A204.1 (cell line): ENCODE data around the gene SULT2B1.
"Not testable (repeated sequence)": the region's sequence is repeated elsewhere in the genome, so short reads cannot be mapped to it uniquely, and the experiment has no call there.

Experiments used
- FAIRE-seq: peaks from 2 replicates; lab custom pipeline; 2012; peaks lifted over from hg19 to GRCh38; lab: Jason Lieb, UNC

The SULT2B1 gene

DNA sequence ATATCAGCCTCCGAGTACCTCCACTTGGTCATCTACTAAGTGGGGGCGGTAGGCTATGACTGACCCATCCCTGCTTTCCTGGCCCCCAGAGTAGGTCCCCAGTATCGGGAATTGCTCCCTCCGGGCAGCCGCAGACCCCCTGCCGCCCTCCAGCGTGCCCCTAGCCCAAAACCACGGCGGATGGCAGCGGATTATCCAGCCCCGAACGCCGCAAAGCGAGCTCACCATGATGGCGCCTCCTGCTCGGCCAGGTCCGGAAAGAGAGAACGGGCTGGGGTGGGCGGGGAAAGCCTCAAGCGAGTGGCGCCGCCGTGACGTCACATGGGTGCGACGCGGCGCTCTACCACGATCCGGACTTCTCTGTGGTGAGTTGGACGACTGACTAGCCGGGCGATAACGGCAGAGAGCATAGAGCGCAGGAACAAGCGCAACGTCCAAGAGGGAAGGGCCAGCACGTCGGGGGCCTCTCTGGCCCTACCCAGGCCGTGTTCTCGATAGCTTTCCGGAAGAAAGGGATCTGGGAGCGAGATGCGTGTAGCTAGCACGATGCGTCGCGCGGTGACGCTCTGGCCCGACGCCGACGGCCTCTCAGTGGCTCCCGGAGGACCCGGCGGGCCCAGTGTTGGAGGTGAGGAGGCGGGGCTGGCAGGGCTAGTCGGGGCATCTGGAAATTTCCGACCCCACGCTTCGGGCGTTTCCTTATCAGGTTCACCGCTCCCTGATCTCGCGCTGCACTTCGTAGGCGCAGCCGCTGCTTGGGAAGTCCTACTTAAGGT is 67.1 kb downstream of the SULT2B1 start, which contains the start of the genes RPL18 and SPHK2:
Gene RPL18 (minus strand): TSS at position 263 of the 776 bp plus-strand sequence. CDS start 35 bp downstream, at position 228.
Gene SPHK2 (plus strand): TSS at position 591 of the 776 bp plus-strand sequence. CDS start 1,009 bp downstream, outside the sequence.
- FAIRE-seq, result peak; percentile 96

DNA sequence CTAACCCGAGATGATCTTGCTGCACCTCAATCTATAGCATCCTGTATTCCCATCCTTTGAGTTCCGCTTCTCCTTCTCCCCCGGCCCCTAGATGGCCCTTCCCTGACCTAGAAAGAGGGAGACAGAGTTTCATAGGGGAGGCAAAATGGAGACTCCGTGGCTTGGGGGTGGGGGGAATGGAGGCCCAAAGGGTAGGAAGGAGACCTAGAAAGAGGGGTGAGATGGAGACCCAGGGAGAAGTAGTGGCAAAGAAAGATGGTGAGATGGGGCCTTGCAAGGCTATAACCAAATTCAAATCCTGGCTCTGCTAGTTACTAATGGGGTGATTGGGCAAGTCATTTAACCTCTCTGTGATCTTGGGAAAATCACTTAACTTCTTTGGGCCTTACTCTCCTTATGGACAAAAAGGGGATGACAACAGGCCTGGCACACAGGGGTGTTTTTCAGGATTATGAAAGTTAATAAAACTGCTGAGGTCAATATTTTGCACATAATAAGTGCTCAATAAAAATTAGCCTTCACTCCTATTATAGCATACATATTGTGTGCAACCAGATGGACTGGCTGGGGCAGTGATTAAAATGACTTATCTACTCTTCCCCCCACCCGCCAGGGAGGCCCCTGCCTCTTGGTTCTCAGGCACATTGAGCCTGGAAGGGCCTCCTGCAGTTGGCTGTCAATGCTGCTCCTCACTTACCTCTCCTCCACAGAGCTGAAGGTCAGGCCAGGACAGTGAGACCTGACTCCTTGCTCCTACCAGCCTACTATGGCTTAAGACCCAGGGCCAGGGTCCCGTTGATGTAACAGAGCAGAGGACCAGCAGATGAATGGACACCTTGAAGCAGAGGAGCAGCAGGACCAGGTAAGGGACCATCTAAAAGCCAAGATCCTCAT is 68.0 kb downstream of the SULT2B1 start:
- FAIRE-seq, result no peak

DNA sequence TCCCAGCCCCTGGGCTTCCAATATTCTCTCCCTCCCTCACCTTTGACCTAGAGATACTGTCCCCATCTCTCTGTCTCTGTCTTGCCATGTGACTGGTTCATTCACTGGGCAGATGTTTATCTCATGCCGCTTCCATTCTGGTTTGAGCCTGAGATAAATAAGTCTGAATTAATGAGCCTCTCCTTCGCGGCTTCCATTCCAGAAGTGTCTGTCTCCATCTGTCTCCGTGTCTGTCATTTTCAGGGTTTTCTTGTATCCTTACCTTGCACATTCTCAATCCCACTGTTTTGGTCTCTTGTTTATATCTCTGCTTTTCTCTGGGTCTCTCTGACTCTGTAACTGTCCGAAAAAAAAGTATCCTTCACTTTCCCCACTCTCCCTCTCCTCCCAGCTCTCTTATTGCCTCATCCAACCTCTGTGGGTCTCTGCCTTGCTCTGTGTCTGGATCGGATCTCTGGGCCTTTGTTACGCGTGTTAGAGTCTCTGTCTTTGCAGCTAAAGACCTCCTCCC is 71.6 kb downstream of the SULT2B1 start:
- FAIRE-seq, result no peak

DNA sequence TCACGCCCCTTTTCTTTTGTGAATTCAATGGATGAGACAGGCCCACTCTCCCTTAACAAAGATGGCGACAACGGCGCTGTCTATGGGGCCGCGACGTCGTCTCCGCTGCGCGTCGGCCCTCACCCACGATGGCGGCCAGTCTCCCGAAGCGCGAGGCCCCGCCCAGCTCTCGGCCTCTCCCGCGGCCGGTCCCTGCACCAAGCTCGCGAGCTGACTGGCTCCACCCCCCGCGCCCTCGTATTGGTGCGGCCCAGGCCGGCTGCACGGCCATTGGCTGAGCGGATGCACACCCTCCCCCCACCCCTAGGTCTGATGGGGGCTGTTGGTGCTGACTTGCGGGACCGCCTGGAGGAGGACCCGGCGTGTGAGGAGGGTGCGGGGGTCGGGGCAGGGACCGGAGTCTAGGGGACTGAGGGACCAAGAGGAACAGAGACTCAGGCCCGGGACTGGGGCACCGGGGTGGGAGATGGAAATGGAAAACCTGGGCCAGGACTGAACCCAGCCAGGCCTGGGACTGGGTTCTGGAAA is 72.2 kb downstream of the SULT2B1 start:
- FAIRE-seq, result peak; percentile 94

DNA sequence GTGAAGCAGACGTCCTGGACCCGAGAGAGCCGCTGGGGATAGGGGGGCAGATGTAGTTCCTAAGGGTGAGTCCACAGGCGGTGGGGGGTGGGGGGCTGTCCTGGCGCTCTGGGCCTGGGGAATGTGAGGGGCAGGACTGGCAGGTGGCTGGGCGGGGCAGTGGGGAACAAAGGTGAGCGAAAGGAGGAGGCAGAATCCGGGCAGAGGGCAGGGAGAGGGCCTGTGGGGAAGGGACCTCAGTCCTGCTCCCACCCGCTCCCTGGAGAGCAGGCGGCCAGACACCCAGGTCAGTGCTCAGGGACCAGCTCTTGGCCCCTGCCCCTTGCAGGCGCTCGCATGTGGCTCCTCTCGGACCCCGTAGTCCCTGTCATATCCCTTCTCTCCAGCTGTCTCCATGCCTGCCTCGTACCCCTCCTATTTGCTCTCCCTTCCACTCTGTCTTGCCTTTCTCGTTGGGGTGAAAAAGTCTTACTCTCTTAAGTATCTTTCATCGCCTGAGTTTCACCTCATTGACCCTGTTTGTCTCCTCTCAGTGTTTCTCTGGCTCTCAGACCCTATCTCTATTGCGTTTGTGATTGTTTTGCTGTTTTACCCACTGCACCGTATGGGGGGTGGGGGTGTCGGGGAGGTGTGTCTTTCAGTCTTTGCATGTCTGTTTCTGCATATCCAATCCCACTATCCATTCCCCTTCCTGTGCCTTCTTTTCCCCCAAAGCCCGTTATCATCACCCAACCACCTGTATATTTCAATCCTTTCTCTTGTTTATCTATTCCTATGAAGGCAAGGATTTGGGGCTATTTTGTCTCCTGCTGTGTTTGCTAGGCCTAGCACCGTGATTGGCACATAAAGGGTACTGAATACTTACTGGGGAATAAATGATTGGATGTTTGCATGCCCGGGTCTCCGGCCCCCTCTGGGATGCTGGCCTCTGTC is 73.1 kb downstream of the SULT2B1 start:
- no peak for FAIRE-seq

DNA sequence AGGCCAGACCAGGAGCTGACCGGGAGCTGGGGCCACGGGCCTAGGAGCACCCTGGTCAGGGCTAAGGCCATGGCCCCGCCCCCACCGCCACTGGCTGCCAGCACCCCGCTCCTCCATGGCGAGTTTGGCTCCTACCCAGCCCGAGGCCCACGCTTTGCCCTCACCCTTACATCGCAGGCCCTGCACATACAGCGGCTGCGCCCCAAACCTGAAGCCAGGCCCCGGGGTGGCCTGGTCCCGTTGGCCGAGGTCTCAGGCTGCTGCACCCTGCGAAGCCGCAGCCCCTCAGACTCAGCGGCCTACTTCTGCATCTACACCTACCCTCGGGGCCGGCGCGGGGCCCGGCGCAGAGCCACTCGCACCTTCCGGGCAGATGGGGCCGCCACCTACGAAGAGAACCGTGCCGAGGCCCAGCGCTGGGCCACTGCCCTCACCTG is 73.9 kb downstream of the SULT2B1 start:
- FAIRE-seq, result no peak

DNA sequence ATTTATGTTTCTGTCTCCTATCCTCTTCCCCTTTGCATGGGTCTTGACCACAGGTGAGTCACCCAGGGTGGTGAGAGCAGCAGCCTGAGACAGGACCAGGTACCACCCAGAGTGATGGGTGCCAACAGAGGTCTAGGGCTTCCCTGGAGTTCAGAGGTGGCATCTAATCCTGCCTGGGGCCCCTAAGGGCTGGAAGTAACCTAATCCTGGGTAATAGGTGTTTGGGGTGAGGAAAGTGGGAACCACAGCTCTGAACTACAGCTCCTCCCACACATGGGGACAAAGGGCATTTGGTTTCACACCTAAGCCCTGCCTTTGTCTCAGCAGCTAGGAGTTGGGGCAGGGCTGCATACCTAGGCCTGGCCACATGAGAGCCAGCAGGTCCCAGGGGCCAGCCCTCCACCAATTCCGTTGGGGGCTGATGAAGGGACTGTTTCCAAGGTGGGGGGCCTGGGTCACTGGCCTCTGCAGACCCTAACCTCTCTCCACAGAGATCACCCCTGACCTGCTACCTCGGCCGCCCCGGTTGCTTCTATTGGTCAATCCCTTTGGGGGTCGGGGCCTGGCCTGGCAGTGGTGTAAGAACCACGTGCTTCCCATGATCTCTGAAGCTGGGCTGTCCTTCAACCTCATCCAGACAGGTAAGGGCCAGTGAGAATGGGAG is 75.4 kb downstream of the SULT2B1 start:
- no peak for FAIRE-seq

DNA sequence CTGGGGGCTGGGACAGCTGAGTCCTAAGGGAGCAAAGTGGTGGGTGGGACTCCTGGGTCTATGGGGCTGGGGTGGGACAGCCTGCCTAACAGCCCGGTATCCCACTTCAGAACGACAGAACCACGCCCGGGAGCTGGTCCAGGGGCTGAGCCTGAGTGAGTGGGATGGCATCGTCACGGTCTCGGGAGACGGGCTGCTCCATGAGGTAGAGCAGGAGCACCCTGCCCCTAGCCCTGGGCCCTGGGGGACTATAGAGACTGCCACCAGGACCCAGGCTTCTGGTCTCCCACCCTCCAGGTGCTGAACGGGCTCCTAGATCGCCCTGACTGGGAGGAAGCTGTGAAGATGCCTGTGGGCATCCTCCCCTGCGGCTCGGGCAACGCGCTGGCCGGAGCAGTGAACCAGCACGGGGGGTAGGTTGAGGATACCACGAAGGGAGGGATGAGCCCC is 75.9 kb downstream of the SULT2B1 start:
- FAIRE-seq, result no peak

DNA sequence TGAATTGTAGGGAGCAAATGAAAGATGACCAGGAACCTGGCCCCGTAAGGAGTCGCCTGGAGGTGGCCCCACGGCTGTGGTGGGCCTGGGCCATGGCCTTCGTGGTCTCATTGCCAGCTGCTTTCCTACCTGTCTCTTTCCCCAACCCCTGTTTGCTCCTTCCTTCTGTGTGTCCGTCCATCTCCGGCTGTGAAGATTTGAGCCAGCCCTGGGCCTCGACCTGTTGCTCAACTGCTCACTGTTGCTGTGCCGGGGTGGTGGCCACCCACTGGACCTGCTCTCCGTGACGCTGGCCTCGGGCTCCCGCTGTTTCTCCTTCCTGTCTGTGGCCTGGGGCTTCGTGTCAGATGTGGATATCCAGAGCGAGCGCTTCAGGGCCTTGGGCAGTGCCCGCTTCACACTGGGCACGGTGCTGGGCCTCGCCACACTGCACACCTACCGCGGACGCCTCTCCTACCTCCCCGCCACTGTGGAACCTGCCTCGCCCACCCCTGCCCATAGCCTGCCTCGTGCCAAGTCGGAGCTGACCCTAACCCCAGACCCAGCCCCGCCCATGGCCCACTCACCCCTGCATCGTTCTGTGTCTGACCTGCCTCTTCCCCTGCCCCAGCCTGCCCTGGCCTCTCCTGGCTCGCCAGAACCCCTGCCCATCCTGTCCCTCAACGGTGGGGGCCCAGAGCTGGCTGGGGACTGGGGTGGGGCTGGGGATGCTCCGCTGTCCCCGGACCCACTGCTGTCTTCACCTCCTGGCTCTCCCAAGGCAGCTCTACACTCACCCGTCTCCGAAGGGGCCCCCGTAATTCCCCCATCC is 76.7 kb downstream of the SULT2B1 start:
- no peak for FAIRE-seq

DNA sequence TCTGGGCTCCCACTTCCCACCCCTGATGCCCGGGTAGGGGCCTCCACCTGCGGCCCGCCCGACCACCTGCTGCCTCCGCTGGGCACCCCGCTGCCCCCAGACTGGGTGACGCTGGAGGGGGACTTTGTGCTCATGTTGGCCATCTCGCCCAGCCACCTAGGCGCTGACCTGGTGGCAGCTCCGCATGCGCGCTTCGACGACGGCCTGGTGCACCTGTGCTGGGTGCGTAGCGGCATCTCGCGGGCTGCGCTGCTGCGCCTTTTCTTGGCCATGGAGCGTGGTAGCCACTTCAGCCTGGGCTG is 77.3 kb downstream of the SULT2B1 start:
- no peak for FAIRE-seq

DNA sequence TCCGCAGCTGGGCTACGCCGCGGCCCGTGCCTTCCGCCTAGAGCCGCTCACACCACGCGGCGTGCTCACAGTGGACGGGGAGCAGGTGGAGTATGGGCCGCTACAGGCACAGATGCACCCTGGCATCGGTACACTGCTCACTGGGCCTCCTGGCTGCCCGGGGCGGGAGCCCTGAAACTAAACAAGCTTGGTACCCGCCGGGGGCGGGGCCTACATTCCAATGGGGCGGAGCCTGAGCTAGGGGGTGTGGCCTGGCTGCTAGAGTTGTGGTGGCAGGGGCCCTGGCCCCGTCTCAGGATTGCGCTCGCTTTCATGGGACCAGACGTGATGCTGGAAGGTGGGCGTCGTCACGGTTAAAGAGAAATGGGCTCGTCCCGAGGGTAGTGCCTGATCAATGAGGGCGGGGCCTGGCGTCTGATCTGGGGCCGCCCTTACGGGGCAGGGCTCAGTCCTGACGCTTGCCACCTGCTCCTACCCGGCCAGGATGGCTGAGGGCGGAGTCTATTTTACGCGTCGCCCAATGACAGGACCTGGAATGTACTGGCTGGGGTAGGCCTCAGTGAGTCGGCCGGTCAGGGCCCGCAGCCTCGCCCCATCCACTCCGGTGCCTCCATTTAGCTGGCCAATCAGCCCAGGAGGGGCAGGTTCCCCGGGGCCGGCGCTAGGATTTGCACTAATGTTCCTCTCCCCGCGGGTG is 77.8 kb downstream of the SULT2B1 start:
- FAIRE-seq, result no peak

DNA sequence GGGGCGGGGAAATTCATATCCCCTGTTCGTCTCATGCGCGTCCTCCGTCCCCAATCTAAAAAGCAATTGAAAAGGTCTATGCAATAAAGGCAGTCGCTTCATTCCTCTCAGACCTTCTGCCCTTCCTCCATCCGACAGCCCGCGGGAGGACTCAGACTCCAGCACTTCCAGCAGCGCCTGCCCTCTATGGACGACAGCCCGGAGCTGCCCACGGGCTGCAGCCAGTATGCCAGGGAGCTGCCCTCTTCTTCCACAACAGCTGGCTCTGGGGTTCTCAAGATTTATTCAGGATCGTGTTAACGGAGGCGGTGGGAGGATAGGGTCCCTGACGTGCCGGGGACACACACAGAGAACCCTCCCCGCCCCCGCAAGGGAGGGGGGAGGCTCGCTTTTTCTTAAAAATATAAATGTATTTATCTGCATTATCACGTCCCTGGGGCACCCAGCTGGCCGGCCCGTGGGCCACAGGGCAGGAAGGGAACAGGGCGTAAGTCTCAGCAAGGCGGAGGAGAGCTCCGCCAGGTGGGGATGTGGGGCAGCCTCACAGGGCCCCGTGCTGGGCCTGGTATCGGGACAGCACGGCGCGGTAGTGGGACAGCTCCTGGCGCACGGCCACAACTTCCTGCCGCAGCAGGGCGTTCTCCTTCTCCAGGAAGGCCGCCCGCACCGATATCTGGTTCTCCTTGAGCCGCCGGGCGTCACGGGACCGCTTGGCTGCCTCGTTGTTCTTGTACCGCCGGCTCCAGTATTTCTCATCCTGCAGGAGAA is 78.5 kb downstream of the SULT2B1 start:
- FAIRE-seq, result no peak

DNA sequence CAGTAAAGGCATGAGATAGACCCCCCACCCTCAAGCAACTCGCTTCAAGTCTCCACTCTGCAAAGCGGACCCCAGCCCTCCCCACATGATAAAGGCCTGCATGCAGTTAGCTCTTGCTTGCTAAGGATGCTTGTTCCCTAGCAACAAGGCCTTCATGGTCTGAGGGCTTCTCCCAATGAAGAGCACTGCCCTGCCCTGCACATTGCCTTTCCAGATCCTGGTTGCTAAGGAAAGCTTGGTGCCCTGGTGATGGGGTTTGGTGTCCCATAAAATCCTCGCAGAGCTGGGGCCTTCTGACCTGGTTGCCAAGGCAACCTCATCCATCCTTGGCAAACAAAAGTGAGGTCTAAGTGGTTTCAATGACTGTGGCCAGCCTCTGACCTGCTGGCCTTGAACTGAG is 79.3 kb downstream of the SULT2B1 start:
- FAIRE-seq, result no peak

DNA sequence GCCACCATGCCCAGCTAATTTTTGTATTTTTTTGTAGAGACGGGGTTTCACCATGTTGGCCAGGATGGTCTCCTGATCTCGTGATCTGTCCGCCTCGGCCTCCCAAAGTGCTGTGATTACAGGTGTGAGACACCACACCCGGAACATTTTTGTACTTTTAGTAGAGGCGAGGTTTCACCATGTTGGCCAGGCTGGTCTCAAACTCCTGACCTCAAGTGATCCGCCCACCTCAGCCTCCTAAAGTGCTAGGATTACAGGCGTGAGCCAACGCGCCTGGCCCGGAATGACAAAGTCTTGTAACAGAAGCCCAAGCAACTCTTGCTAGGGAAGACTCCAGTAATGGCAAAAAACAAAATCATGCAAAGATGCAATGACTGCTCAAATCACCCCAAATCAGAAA is 80.3 kb downstream of the SULT2B1 start:
- FAIRE-seq, result not testable (repeated sequence)

DNA sequence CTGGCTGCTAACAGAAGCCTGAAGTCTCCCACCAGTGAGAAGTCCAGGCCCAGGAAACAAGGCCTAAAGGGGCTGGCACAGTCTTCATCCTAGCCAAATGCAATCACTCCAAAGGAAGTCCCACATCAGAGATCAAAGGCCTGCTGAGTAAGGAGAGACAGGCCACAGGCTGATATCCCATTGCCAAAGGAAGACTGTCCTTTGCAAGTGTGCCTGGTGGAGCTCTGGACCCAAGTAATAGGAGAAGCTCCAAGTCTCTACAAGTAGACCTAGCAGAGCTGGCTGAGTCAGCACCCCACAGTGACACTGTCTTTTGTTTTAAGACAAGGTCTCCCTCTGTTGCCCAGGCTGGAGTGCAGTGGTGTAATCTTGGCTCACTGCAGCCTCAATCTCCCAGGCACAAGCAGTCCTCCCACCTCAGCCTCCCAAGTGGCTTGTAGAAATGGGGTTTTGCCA is 80.7 kb downstream of the SULT2B1 start:
- FAIRE-seq, result no peak

DNA sequence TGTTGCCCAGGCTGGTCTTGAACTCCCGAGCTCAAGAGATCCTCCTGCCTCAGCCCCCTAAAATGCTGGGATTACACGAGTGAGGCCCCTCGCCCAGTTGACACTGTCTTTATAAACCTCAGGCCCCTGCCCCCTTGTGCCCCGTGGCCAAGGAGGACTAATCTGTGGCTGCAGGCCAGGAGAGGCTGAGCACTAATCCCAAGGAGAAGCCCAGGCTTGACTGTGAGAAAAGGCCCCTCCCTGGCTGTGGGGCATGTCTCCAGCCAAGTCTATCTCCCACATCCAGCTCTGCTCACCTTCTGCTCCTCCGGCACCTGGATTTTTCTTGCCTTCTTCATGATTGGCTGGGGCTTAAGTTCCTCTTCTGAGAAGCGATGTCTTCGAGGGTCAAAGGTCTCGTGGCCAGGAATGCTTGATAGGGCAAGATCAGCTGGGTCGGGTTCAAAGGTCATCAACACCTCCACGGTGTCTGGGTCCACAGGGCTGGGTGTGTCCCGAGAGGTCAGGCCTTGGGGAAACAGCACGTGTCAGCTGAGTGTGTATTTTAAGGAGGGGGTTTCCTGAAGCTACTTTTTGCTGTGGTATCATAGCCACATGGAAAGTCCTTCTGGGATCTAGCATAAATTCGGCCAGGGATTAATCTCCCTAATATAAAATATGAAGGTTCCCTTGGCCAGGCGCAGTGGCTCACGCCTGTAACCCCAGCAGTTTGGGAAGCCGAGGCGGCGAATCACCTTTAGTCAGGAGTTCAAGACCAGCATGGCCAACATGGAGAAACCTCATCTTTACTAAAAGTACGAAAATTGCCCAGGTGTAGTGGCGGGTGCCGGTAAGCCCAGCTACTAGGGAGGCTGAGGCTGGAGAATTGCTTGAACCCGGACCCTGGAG is 81.4 kb downstream of the SULT2B1 start:
- FAIRE-seq, result no peak

DNA sequence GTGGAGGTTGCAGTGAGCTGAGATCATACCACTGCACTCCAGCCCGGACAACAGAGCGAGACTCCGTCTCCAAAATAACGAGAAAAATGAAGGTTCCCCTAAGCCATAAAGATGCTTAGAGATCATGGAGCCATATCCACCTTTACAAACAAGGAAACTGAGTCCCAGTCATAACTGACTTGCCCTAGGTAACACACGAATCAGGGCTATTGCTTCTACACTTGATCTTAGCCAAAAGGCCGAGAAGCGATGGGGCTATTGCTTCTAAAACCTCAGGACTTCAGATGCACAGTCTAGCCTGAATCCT is 82.0 kb downstream of the SULT2B1 start:
- FAIRE-seq, result no peak
